HepG2 (cell line): ENCODE measurements around the gene SNRPD1. TPM values are rescaled to one million over a fixed set of nuclear protein-coding genes. Genes with fewer than 3 reads are reported as not detected.

Experiments
- ARNTL ChIP-seq: sonication (generic); formaldehyde crosslinking; IDR thresholded peaks from 2 replicates; pipeline ENCODE4 v1.4.0; 2020; ENCODE audit warnings: mild to moderate bottlenecking, missing genetic modification reagents
- ETV5 ChIP-seq: IDR thresholded peaks from 2 replicates; pipeline ENCODE4 v1.6.1; 2018; ENCODE audit warnings: missing biosample characterization, missing genetic modification reagents, inconsistent platforms, borderline replicate concordance
- FOXC1 ChIP-seq: sonication (generic); formaldehyde crosslinking; IDR thresholded peaks from 2 replicates; pipeline ENCODE4 v1.8.0; 2022; ENCODE audit warnings: mild to moderate bottlenecking, missing genetic modification reagents, borderline replicate concordance
- HNRNPH1 ChIP-seq: fragments of 200-400 bp; formaldehyde crosslinking; optimal IDR thresholded peaks from 2 replicates; pipeline ENCODE3; 2017; ENCODE audit warnings: mild to moderate bottlenecking, low read depth, low read length
- MAFG ChIP-seq: sonication (generic); formaldehyde crosslinking; IDR thresholded peaks from 2 replicates; pipeline ENCODE4 v1.5.1; 2020; ENCODE audit warnings: mild to moderate bottlenecking, missing genetic modification reagents
- MNT ChIP-seq: fragments of 450-650 bp; IDR thresholded peaks from 2 replicates; pipeline ENCODE4 v1.6.1; 2016
- NFE2L1 ChIP-seq: sonication (generic); formaldehyde crosslinking; IDR thresholded peaks from 2 replicates; pipeline ENCODE4 v1.4.0; 2020; ENCODE audit warnings: missing genetic modification reagents, mild to moderate bottlenecking, borderline replicate concordance
- NR2F1 ChIP-seq, 2 experiments: fragments of 450-650 bp in 1 of 2; formaldehyde crosslinking in 1 of 2; IDR thresholded peaks; 2 replicates each; pipeline versions ENCODE4 v1.5.0 to v1.6.1; 2016 to 2020; ENCODE audit warnings: mild to moderate bottlenecking in 1 of 2, missing compliant biosample characterization in 1 of 2, missing genetic modification reagents in 1 of 2, moderate library complexity in 1 of 2
- PRMT3 ChIP-seq: sonication (generic); formaldehyde crosslinking; IDR thresholded peaks from 2 replicates; pipeline ENCODE4 v1.8.1; 2022; ENCODE audit warnings: low read depth, mild to moderate bottlenecking, moderate library complexity, missing genetic modification reagents, borderline replicate concordance
- SSRP1 ChIP-seq: IDR thresholded peaks from 2 replicates; pipeline ENCODE4 v1.6.1; 2016; ENCODE audit warnings: control low read depth
- TRIM22 ChIP-seq: fragments of 450-650 bp; IDR thresholded peaks from 2 replicates; pipeline ENCODE4 v1.6.1; 2017
- ZBED4 ChIP-seq: sonication (generic); formaldehyde crosslinking; IDR thresholded peaks from 2 replicates; pipeline ENCODE4 v1.4.0; 2020; ENCODE audit warnings: missing genetic modification reagents, borderline replicate concordance
- ZBTB8A ChIP-seq: sonication (generic); formaldehyde crosslinking; IDR thresholded peaks from 2 replicates; pipeline ENCODE4 v1.4.0; 2020; ENCODE audit warnings: mild to moderate bottlenecking, low read depth, missing genetic modification reagents, borderline replicate concordance
- ZC3H4 ChIP-seq: sonication (generic); formaldehyde crosslinking; IDR thresholded peaks from 2 replicates; pipeline ENCODE4 v1.4.0; 2020; ENCODE audit warnings: missing genetic modification reagents, borderline replicate concordance
- ZMAT3 ChIP-seq: sonication (generic); formaldehyde crosslinking; conservative IDR thresholded peaks from 2 replicates; pipeline ENCODE4 v1.7.0; 2021; ENCODE audit warnings: missing genetic modification reagents
- ZNF282 ChIP-seq: fragments of 450-650 bp; IDR thresholded peaks from 2 replicates; pipeline ENCODE4 v1.6.1; 2018; ENCODE audit not compliant: partially characterized antibody
- ZNF468 ChIP-seq: sonication (generic); formaldehyde crosslinking; IDR thresholded peaks from 2 replicates; pipeline ENCODE4 v1.8.0; 2022; ENCODE audit warnings: mild to moderate bottlenecking, moderate library complexity, missing genetic modification reagents
- ZNF546 ChIP-seq: sonication (generic); formaldehyde crosslinking; conservative IDR thresholded peaks from 2 replicates; pipeline ENCODE4 v1.8.1; 2023; ENCODE audit warnings: mild to moderate bottlenecking, missing genetic modification reagents
- ZNF607 ChIP-seq: sonication (generic); formaldehyde crosslinking; IDR thresholded peaks from 2 replicates; pipeline ENCODE4 v1.5.1; 2020; ENCODE audit warnings: missing genetic modification reagents, mild to moderate bottlenecking, borderline replicate concordance
- ZNF674 ChIP-seq: sonication (generic); formaldehyde crosslinking; IDR thresholded peaks from 2 replicates; pipeline ENCODE4 v1.5.0; 2020; ENCODE audit warnings: low read depth, mild to moderate bottlenecking, missing genetic modification reagents
- ZSCAN20 ChIP-seq: sonication (generic); formaldehyde crosslinking; IDR thresholded peaks from 2 replicates; pipeline ENCODE4 v1.4.0; 2020; ENCODE audit warnings: missing genetic modification reagents, mild to moderate bottlenecking, borderline replicate concordance
- ZSCAN31 ChIP-seq: sonication (generic); formaldehyde crosslinking; IDR thresholded peaks from 2 replicates; pipeline ENCODE4 v1.5.0; 2020; ENCODE audit warnings: low read depth, mild to moderate bottlenecking, missing genetic modification reagents
- polyA plus RNA-seq, 8 experiments: library from polyadenylated mRNA; depleted of rRNA in 3 of 8; stranded (reverse) in 7 of 8; unstranded in 1 of 8; fragments of >200 nt; fragmentation: Illumina TruSeq in 4 of 8; extraction: Trizol in 4 of 8; gene quantifications; 2 replicates each; pipeline versions ENCODE4 v1.2.1 to v1.2.3, GENCODE V29; 2011 to 2016; ENCODE audit warnings: low read depth in 4 of 8, missing spikeins in 1 of 8, mixed read lengths in 1 of 8; ENCODE audit not compliant: insufficient read depth in 1 of 8
- total RNA-seq, 5 experiments: library from RNA; depleted of rRNA; stranded (reverse); fragments of >200 nt; fragmentation: Illumina TruSeq; extraction: Trizol; gene quantifications; 2 replicates each; pipeline ENCODE4 v1.2.3, GENCODE V29; 2016; ENCODE audit warnings: low read depth in 1 of 5

SNRPD1 gene
- total and polyA plus RNA-seq, 2 of the 13 experiments (the other 11 are each of a cell fraction or from before 2014, with no cell fraction given), result 22.7 to 275 TPM

GRCh38 chr18:21600526-21601410 lies 11.3 kb upstream of the SNRPD1 start, which contains the start of gene ESCO1 (continued):
- TF ChIP-seq ZBED4 (CRISPR knock-in tag) (peak; percentile 55), FOXC1 (CRISPR knock-in tag) (peak; percentile 86), ARNTL (CRISPR knock-in tag) (peak; percentile 88), ETV5 (CRISPR knock-in tag) (peak; percentile 95), ZNF282 (no peak), MNT (peak; percentile 22; the same call in 1 of the 2 replicates), ZSCAN20 (CRISPR knock-in tag) (0 out of 2 replicates have a peak, but pooled peaks have one; percentile 23), SSRP1 (CRISPR knock-in tag) (peak; percentile 51; the same call in 1 of the 2 replicates), NFE2L1 (CRISPR knock-in tag) (no peak), MAFG (CRISPR knock-in tag) (no peak), ZNF546 (CRISPR knock-in tag) (peak; percentile 83; the same call in 1 of the 2 replicates), NR2F1 (CRISPR knock-in tag; IDR thresholded peaks at IDR 0.05) (no peak; a peak in 1 of 4 replicates), ZBTB8A (CRISPR knock-in tag) (no peak), ZNF607 (CRISPR knock-in tag) (peak; percentile 86), ZNF674 (CRISPR knock-in tag) (no peak), ZMAT3 (CRISPR knock-in tag) (peak; percentile 90), HNRNPH1 (no peak), ZC3H4 (CRISPR knock-in tag) (no peak), TRIM22 (no peak), ZNF468 (CRISPR knock-in tag) (peak; percentile 67; the same call in 1 of the 2 replicates), ZSCAN31 (CRISPR knock-in tag) (peak; percentile 58; the same call in 1 of the 2 replicates), PRMT3 (peak; percentile 97; the same call in 1 of the 2 replicates)
